Left forelimb (tissue), 1 donor: ENCODE measurements around the gene S100A9.

Experiments
- DNase-seq: peaks from one replicate; pipeline ENCODE4 v3.0.0-alpha.2; 2018; ENCODE audit warnings: low spot score

The S100A9 gene

DNA sequence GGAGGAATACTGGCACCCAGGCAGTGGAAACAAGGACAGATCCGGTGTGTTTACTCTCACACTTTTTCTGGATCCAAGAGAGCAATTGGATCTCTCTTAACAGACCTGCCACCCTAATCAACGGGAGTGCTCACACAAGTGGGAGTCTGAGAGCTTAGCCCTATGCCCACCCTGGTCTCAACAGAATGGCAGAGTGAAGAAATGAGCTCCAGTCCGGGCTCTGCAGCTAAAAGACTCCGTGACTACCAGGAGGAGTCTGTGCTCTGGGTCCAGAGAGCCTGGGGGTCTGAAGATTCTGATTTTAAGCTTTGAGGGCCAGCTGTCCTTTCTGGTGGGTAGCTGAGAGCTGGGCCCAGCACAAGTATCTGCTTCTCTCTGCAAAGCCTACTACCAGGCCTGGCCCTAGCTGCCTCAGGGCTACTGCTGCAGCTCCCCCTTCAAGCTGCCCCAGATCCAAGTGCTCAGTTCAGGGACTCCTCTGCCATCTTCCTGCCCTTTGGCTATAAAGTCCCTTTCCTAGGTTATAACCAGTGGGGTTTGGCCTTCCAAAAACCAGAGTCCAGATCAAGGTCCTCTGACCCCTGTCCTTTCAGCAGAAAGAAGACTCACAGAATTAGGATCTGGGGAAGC, 3.9 kb downstream of the S100A9 start:
- DNase-seq, result peak; percentile 14

DNA sequence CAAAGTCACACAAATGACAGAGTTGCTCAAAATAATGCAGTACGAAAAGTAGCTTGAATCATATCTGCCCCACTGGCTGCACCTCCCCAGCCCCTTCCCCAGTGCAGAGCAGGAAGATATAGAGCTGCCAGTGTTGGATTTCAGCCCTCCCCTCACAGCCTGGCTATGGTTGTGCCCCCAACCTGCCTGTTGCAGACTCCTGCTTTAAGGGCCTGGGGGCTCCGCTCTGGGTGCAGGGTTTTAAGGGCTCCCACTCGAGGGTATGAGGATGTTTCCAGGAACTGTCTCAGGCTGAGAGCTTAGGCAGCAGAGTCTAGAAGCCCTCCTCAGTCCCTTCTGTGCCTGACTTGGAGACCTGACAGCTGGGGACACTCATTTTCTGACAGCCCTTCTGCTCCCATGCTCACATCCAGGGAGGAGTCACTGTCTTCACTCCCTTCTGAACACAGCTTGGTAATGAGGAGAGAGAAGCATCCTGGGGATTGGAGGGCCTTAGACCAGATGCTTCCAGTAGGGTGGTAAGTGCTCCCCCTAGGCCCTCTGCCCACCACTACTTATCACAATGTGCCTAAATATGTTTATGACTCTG, 4.6 kb downstream of the S100A9 start:
- DNase-seq, result no peak

DNA sequence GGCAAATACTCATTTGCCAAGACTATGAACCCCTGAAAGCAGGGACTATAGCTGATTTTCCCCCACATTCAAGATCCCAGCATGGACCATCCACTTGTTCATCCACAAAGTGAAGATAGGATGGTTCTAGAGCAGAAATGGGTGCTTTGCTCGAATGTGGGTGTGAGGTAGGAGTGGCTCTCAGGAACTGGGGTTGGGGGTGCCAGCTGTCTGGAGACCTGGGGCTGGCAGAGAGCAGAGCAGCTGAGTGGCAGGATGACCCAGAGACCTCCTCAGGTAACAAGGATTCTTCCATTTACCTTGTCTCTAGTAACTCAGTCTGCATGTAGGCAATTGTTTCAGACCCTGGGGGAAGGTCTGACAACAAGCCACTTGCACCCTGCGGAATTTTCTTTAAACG, 6.0 kb downstream of the S100A9 start:
- no peak for DNase-seq

DNA sequence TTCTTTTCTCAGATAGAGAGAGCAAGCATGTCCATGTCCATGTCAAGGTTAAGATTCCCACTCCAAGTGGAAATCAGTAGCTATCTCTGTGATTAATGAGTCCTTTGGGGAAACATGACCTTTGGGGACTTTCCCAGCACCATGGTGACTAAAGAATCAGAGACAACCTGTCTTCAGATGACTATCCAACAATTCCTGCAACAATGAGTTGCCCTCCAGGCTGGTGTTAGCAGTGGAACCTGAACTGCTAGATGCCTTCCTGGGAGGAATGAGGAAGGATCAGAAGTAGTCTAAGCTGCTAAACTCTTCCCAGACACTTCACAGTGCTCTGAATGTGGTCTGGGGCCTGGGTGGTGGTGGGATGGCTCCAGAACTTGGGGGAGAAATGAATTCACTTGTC, 6.5 kb downstream of the S100A9 start:
- no peak for DNase-seq

DNA sequence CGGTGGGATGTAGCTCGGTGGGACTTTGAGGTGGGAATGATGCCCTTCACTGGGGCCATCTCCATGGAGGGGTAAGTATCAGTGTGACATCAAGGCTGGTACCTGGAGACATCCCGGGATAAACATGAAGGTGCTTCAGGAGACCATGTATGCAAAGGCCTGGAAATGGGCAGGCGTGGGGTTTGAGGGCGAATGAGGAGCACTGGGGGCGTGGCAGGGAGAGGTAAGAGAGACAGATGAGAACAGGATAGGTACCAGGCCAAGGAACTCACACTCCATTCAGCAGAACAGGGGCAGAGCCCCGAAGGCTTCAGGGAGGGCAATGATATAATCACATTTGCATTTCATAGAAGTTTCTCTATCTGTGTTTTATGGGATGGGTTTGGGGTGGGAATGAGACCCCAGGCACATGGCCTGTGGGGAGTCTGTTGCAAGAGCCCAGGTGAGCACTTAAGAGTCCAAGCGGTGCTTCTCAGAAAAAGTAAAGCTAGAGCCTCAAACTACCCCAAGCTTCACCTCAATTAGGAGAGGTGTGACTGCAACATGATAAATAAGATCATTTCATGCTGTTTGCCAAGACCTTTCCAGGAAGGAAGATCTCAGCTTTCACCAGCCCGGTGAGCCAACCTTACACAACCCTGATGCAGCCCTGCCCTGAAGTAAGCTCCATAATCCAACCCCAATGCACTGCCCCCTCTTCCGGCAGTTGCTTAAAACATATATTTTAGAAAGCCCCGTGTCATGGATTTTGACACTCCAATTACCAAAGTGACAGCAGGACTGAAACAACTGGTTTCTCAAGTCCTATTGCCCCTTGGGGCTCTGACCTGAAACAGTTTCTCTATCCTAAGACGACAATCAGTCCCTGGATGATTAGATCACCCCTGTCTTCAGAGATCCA, 7.4 kb downstream of the S100A9 start:
- no peak for DNase-seq

DNA sequence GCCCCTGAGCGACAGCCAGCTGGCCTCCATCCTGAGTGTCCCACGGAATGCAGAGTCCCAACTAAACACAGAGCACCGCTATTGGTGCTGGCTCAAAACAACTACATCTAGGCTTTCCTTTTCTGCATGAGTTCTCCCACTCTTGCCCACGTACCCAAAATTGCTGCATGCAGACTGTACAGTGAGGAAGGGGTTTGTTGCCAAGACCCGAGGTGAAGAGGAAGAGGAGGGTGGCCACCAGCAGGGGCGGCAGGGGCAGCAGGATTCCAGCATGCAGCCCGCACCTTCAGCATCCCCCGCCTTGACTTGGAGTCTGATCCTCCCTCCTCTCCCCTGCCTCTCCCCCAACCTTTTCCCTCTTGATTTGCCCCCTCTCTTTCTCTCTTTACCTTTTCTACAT, 8.0 kb downstream of the S100A9 start:
- no peak for DNase-seq

DNA sequence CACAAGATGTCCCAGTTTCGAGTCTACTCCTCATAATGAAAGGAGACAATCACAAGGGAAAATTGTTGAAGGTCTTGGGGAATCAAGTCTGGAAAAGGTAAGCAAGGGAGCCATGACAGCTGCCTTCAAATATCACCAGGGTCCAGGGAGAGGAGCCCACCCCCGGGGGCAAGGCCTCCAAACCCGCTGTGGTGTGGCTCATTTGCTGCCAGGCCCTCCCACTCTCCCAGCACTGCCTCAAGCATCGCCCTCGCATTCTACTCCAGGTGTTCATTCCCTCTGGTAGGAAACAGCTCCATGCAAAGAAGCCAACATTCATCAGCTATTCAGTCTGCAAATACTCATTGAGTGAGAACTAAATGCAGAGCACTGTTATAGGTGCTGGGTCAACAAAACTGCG, 8.6 kb downstream of the S100A9 start:
- no peak for DNase-seq

DNA sequence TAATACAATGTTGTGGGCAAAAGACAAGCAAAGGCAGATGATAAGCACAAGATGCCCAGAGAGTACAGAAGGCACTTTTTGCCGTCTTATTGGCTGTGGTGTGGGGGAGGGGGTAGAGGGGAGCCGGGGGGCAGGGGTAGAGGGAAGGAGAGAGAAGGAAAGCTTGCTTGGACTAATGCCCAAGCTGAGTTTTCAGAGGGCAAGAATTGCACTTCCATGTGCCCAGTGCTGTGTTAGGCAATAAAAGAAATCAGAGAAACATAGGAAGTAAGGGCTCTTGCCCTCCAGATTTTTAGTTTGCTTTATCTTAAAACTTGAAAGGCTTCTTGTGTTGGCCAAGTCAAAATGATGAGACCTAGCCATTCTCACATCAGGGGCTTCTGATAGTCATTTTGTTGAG, 9.4 kb downstream of the S100A9 start:
- no peak for DNase-seq

DNA sequence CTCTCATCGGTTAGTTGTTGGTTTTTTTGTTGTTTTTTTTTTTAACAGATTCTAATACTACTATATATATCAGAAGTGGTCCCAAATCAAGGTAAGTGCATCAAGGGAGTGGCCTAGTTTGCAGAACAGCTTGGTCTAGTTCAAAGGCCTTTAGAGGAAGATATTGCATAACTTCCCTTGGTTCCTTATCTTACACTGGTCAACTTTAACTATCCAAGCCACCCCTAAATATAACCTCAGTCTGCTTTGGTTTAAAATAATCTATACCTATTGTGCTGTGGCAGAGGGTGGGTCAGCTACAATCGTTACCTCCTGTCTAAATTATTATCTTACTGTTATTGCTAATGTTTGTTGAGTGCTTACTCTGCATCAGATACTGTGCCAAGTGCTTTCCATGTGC, 10.8 kb downstream of the S100A9 start:
- DNase-seq, result no peak

DNA sequence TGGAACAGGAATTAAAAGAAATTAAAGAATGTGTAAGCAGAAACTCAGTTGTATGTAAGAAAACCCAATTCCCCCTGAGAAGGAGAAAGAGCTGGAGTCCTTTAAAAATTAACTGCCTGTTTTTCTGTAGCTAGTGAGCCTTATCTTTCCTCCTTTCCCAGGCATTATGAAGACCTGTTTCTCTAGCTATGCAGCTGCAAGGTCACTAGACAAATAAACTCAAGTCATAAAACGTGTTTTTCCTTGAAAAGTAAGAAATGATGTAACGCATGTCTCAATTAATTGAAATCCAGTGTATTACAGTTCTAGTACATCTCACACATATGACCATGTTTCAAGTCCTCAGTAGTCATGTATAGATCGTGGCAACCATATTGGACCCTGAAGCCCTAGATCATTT, 12.5 kb downstream of the S100A9 start:
- DNase-seq, result no peak

DNA sequence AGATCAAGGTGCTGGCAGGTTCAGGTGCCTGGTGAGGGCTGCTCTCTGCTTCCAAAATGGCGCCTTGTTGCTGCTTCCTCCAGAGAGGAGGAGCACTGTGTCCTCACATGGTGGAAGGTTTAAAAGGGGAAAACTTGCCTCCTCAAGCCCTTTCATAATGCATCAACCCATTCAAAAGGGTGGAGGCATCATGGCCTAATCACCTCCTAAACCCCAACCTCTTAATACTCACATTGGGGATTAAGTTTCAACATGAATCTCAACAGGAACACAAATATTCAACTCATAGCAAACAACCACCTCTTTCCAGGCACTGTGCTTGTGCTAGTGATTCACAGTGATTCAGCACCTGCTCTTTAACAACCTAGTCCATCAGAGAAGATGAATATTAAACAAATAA, 13.6 kb downstream of the S100A9 start:
- no peak for DNase-seq

DNA sequence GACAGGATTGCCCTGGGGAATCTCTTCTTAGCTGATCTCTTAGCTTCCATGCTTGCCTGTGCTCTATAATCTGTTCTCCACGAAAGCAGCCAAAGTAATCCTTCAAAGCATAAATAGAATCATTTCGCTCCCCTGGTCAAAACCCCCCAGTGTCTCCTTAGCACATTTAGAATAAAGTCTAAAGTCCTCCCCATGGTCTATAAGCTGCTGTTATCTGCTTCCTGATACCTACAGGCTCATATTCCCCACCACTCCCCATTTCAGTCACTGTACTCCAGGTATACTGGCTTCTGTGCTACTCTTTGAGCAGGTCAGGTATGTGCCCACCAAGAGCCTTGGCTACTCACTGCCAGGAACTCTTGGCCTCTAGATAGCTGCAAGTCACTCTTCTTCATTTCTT, 14.9 kb downstream of the S100A9 start:
- DNase-seq, result no peak

DNA sequence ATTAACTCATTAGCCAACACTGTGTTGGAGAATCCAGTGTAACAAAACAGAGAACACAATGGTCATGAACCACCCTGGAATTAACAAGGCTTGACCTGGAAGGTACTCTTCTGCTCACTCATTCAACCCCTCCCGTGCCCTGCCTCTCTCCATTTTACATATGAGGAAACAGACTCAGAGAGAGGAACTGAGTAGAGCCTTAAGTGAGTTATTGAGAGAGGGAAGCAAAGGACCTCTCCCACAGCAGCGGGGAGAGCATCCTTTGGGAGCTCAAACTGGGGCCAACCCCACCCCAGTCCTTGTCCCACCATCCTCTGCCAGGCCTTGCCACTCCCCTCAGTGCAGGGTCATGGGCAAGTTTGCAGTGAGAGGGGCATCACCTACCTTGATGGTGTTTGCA, 16.4 kb downstream of the S100A9 start:
- no peak for DNase-seq

DNA sequence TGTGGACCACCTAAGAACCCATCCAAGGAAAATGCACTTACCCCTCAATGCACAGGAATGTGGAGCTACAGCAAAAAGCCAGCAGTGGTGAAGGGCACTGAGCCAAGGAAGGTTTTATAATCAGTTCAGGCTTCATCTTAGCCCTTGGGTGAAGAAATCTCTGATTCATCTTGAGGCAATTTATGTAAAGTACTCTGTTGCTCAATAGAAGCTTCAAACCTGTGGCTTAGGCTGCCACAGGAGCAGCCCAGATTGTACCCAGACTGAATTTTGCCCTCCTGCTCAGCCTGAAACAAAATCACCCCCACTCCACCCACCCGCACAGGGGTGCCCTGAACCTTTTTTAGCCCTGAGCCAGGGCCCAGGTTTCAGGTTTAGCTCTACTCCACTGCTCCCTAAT, 17.9 kb downstream of the S100A9 start, which contains the start of gene S100A12:
TSS of gene S100A12 (minus strand) at position 111 of the 400 bp plus-strand sequence. CDS start 1,029 bp downstream, outside the sequence.
- DNase-seq, result no peak

DNA sequence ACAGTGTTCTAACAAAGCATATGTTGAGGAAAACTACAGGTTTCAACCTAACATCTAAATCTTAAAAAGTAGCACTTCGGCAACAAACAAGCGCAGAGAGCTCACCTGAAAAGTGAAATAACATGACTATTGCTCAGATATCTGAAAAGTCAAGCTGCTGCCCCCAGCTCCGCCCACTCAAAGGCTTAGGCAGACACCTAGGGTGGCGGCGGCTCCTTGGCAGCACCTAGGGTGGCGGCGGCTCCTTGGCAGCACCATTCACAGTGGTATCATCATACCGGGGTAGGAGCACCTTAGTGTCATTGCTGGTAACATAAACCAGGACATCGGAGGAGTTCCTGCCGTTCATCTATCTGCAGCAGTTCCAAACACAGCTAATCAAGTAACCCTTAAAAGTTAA, 21.9 kb downstream of the S100A9 start:
- DNase-seq, result no peak

DNA sequence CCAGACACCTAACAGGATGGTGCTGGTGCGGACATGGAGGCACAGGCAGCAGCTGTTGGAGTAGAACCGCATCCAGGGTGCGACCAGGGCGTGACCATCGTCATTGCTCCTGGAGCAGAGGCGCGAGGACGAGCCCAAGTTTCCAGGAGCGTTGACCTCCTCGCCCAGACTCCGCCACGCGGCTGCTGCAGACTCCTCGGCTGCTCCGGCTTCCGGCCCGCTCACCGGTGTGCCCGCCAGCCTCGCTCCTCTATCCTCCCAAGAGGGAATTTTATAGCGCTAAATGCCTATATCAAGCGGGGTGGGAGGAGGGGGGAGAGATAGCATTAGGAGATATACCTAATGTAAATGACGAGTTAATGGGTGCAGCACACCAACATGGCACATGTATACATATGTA, 23.1 kb downstream of the S100A9 start:
- DNase-seq, result no peak

DNA sequence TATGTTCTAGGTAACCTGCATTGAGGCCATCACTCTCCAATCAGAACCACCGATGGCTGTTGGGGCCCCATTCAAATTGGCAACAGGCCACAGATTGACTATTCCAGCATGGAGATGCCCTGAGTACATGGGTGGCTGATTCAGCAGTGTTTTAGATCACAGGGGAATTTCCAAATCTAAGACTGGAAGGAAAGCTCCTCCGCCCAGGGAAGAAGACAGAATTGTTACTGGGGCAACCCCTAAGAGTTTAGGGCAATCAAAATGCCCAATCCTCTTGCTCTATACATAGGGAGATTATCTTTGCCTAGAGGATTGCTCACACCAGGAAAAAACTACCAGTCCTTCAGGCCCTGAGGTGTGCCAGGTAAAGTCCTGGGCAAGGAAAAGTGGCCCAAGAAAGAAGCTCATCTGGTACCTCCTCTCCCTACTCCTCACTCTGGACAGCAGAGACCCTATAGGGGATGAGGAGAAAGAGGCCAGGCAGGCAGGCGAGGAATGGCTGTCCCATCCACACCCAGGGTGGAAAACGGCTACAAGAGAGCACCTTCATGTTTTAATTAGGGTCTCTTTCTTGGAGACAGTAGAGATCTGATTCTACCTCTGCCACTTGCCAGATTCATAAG, 27.4 kb downstream of the S100A9 start:
- no peak for DNase-seq

DNA sequence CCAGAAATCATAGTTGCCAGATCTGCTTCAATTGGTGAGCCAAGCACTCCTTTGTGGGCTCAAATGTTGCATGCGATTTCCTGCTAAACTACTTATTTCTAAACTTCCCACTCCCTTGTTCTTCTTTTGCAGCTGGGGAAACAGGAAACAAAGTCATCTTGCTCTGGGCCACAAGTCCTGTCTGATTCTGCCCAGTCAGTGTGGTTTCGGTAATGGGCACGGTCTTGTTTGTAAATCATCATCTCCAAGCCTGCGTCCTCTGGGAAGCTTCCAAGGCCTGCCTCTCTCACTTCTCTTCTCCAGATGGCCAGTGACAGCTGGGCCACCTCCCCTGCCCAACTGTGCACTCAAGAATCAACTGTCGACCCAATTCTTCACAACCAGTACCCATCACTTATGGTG, 28.8 kb downstream of the S100A9 start:
- no peak for DNase-seq

DNA sequence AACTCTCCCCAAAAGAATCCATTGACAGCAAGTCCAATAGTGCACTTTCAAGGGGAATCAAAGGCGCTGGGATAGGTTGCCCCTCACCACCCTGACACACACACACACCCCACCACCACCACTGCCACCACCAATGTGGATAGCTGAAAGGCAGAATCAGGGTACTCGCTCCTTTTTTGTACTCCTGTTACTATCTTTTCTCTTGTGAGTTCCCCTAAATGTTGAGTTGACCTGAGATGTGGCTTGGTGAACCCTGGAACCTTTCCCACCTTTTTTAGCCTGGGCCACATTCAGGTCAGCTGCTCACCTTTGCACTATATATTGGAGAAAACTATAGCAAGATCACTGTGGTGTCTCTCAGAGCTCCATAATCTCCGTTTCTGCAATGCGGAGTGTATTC, 29.3 kb downstream of the S100A9 start:
- DNase-seq, result no peak

DNA sequence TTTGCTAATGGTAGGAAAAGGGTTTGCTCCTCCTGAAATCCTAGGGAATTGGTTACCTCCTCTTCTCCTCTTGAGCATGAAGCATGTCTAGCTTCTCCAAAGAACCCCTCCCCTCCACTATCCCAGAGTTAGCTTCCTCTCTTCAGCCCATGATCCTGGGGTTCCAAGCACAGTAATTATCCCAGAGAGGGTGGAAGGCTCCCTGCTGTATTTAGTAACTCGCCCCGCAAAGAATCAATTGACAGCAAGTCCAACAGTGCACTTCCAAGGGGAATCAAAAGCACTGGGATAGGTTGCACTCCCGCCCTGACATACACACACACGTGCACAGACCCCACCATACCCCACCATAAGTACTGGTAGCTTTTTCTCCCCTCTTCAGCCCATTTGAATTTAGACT, 30.1 kb downstream of the S100A9 start:
- no peak for DNase-seq

DNA sequence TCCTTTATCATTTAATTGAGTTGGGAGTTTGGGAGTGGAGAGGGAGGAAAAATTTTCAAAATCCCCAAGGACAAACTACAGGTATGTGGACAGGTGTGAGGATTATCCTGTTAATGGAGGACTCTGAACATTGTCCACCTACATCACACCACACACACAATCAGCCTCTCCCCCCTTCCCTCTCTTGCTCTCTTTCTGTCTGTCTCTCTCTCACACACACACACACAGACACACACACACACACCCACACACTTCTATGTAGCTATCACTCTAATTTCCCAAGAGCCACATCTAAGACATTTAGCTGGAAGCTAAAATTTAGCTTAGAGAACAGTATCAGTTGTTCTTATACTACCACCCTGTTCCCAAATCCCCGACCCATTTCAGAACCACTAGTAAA, 31.7 kb downstream of the S100A9 start:
- no peak for DNase-seq

DNA sequence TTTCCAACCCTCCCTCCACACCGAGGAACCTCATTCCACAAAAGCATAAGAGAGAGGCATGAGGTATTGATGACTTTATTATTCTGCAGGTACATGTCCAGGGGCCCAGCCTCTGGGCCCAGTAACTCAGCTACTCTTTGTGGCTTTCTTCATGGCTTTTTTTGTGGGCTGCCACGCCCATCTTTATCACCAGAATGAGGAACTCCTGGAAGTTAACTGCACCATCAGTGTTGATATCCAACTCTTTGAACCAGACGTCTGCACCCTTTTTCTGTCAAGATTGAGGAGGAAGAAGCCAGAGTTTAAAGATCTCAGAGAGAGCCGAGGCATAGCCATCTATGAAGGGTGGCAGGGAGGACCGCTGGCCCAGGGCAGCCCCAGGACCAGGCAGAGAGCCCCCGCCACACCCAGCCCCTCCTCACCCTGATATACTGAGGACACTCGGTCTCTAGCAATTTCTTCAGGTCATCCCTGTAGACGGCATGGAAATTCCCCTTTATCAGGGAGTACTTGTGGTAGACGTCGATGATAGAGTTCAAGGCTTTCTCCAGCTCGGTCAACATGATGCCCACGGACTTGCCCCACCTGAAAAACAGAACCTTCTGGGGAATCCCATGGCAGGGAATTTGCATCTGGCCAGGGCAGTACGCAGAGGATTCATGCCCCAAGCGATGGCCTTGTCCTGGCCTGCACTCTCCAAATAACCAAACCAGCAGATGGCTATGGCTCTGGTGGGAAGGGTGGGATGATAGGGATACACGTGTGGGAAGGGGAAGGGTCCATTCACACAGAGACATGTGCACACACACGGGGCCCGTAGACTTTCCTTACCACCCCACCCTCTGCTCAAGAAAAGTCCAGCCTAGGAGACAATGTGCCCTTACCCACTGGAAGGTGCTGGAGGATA, 32.6 kb downstream of the S100A9 start:
- no peak for DNase-seq
